Loucy (cell line): ENCODE measurements around the gene RAPGEF2.

ENCODE experiments used
- EZH2phosphoT487 ChIP-seq: fragments of 200-600 bp; IDR thresholded peaks from 2 replicates; pipeline ENCODE4 v1.6.1; 2018; ENCODE audit warnings: antibody characterized with exemption, mild to moderate bottlenecking, moderate library complexity, borderline replicate concordance
- TF ChIP-seq, protein P1 (sequence below): fragments of 200-600 bp; sonication (generic); conservative IDR thresholded peaks from 2 replicates; pipeline ENCODE4 v1.5.1; 2014; ENCODE audit warnings: mild to moderate bottlenecking, antibody characterized with exemption, low read length

DNA sequence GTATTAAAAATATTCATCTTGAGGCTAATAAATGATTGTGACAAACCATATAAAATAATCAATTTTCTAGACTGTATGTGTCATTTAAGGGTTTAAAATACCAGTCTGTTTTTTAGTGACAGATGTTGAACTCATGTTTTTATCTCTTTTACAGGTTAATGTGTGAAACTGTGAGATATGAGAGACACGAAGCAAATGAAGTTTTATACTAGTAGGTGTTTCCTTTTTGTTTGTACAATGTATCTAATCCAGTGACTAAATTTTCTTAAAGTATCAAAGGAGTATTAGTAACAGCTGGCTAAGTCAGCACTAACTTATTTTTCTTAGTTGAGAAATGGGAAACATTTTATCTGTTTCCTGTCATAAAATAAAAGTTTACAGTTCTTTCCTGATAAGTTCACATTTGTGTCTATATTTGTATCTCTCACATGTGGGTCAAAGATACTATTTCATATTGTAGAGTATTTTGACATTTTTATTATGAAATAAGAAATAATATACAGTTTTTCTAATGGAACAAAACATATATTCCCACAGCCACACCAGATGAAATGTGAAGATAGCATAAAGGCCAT lies 90.3 kb downstream of the RAPGEF2 start:
- TF ChIP-seq, protein P1, sequence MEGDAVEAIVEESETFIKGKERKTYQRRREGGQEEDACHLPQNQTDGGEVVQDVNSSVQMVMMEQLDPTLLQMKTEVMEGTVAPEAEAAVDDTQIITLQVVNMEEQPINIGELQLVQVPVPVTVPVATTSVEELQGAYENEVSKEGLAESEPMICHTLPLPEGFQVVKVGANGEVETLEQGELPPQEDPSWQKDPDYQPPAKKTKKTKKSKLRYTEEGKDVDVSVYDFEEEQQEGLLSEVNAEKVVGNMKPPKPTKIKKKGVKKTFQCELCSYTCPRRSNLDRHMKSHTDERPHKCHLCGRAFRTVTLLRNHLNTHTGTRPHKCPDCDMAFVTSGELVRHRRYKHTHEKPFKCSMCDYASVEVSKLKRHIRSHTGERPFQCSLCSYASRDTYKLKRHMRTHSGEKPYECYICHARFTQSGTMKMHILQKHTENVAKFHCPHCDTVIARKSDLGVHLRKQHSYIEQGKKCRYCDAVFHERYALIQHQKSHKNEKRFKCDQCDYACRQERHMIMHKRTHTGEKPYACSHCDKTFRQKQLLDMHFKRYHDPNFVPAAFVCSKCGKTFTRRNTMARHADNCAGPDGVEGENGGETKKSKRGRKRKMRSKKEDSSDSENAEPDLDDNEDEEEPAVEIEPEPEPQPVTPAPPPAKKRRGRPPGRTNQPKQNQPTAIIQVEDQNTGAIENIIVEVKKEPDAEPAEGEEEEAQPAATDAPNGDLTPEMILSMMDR, result no peak
- no peak for TF ChIP-seq EZH2phosphoT487
